GM18507 (cell line): ENCODE measurements around the gene EXOC3L2.

Experiments
- DNase-seq: peaks from one replicate; pipeline ENCODE4 v3.0.0; 2011; ENCODE audit warnings: low read depth; ENCODE audit not compliant: insufficient read length; ENCODE audit errors: extremely low spot score
- FAIRE-seq: peaks from 2 replicates; lab custom pipeline; 2011; peaks lifted over from hg19 to GRCh38; lab: Jason Lieb, UNC

The EXOC3L2 gene

GRCh38 chr19:45187421-45188100 is 57.6 kb downstream of the EXOC3L2 start:
- FAIRE-seq (peak; percentile 54), DNase-seq (peak; percentile 47)

- no peak for FAIRE-seq
Measured at GRCh38 chr19:45186509-45187334, 58.5 kb downstream of the EXOC3L2 start.

GRCh38 chr19:45184115-45184514 is 61.1 kb downstream of the EXOC3L2 start:
- no peak for DNase-seq
- FAIRE-seq = no peak

More at GRCh38 chr19:45186509-45187334, 58.5 kb downstream of the EXOC3L2 start:
- DNase-seq = no peak

- FAIRE-seq (no peak), DNase-seq (no peak)
Measured at GRCh38 chr19:45182758-45183157, 62.4 kb downstream of the EXOC3L2 start.

- no peak for FAIRE-seq
- no peak for DNase-seq
Measured at GRCh38 chr19:45180936-45181335, 64.3 kb downstream of the EXOC3L2 start.

GRCh38 chr19:45179892-45180370 is 65.3 kb downstream of the EXOC3L2 start:
- DNase-seq (no peak), FAIRE-seq (no peak)

GRCh38 chr19:45179072-45179891 is 65.9 kb downstream of the EXOC3L2 start:
- no peak for DNase-seq
- FAIRE-seq = no peak

- DNase-seq (peak; percentile 94), FAIRE-seq (peak; percentile 99)
Measured at GRCh38 chr19:45178262-45179071, 66.7 kb downstream of the EXOC3L2 start, which contains the start of gene BLOC1S3. TSS of gene BLOC1S3 (plus strand) at chr19:45178784. CDS start at chr19:45179297, 513 bp downstream.

- FAIRE-seq (no peak), DNase-seq (no peak)
Measured at GRCh38 chr19:45177817-45178261, 67.4 kb downstream of the EXOC3L2 start, which contains the start of gene TRAPPC6A. TSS of gene TRAPPC6A (minus strand) at chr19:45178237. CDS start at chr19:45178218, 19 bp downstream.

- FAIRE-seq (no peak), DNase-seq (no peak)
Measured at GRCh38 chr19:45175515-45176345, 69.5 kb downstream of the EXOC3L2 start.

- FAIRE-seq = no peak
- DNase-seq = no peak
Measured at GRCh38 chr19:45173816-45174215, 71.4 kb downstream of the EXOC3L2 start.

GRCh38 chr19:45172611-45173208 is 72.5 kb downstream of the EXOC3L2 start:
- FAIRE-seq = no peak
- DNase-seq = no peak

GRCh38 chr19:45172173-45172572 is 73.0 kb downstream of the EXOC3L2 start:
- DNase-seq (no peak), FAIRE-seq (no peak)

- FAIRE-seq (no peak), DNase-seq (no peak)
Measured at GRCh38 chr19:45171211-45171623, 74.0 kb downstream of the EXOC3L2 start.

- FAIRE-seq = no peak
- no peak for DNase-seq
Measured at GRCh38 chr19:45170146-45171106, 74.8 kb downstream of the EXOC3L2 start.

- no peak for FAIRE-seq
- DNase-seq = no peak
Measured at GRCh38 chr19:45169602-45170001, 75.6 kb downstream of the EXOC3L2 start.
